GM21447 (cell line): ENCODE data around the gene VTCN1.

ENCODE experiments used
- ATAC-seq: cut with Tn5 transposase; IDR thresholded peaks from one replicate; pipeline ENCODE4 v1.9.1; 2021; ENCODE audit not compliant: unreplicated experiment

Gene VTCN1

DNA sequence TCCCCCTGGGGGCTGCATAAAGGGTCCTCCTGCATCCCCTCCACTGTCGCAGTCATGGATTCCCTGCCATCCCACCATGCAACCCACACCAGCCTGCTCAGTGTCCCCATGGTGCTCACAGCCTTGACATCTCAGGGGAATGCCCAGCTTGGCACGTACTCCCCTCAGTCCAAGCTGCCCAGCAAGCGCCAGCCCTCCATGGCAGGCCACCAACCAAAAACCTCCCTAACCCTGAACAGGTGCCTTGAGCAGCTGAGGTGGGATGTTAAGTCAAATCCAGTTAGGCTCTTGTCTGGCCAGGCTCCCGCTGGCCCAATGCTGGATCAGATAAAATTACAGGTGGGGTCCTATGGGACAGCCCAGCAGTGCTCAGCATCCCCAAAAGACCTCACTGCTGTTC lies 341 bp downstream of the VTCN1 start:
- ATAC-seq: no peak

DNA sequence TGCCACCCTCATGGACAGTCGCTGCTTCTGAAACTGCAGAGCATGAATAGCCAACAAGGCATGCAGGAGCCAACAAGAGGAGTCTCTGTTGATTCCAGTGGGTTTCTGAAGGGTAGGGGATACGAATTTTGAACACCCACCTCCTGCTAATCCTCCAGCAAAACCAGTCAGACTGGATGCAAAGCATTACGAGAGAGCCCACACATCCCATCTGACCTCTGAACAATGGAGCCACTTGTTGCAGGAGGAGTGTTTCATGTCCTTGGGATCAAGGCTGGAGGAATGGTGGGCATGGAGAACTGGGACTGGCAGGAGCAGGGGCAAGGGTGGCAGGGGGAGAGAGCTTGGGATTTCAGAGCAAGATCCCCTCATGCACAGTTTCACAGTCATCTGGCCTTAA lies 1.6 kb downstream of the VTCN1 start:
- ATAC-seq: no peak

DNA sequence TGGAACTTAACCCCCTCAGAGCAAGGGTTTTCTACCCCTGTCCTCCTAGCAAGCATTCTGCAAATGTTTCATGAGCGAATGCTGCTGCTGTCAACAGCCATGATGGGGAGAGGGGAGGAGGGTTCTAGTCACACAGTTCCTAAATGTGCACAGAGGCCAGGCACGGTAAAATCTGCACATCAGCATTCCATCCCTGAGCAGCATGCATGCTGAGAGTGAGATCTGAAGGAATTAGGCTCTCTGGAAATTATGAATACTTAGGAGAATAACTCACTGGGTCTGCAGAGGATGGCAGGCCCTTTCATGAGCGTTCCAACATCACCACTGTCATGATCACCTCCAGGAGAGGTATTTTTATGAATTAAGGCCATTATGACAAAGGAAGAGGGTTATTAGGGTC lies 2.1 kb downstream of the VTCN1 start:
- no peak for ATAC-seq

DNA sequence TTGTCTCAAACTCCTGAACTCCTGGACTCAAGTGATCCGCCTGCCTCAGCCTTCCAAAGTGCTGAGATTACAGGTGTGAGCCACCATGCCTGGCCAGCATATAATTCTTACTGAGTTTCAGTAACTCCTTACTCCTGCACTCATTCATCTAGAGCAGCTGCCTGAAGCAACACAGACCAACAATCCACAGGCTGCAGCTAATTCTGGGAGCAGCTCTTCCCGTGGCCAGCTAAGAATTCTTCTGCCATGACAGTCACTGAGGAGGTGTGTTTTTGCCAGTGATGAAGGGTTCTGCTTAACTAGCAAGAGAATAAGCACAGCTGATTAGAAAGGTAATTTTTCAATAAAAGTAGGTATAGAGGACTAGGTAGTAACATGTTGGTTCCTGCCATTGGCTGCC lies 5.4 kb downstream of the VTCN1 start:
- no peak for ATAC-seq

DNA sequence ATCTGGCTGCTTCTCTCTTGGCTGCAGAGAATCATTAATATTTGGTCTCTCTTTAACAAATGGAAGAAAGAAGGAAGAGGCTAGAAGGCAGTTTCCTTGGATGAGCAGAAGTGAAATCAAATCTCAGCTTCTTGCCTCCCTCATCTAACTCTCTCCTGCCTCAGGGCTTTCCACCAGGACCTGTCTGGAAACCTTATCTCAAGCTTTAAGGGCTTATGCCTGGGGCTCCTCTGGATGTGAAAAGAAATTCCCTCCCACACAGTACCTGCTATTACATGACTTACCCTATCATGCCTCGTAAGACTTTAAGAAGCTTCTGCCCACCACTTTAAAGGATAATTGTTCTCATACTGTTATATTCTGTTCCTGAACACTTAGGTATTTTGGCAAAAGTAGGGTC lies 8.9 kb downstream of the VTCN1 start:
- ATAC-seq: no peak

DNA sequence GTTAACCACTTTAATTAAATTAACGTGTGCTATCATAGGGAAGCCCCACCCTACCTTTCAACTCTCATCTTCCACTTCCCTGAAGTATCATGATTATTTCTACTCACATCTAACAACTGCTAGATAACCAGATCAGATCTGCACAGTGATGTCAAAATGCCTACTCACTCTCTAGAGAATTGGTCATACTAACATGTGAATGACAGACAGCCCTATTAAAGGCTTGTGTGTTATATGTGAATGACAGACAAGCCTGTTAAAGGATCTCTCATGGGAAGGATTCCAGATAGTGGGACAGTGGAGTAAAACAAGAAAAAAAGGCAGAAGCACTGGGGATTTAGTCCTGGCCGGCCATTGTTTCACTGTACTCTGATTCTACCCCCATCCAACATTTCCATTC lies 12.6 kb downstream of the VTCN1 start:
- ATAC-seq: no peak

DNA sequence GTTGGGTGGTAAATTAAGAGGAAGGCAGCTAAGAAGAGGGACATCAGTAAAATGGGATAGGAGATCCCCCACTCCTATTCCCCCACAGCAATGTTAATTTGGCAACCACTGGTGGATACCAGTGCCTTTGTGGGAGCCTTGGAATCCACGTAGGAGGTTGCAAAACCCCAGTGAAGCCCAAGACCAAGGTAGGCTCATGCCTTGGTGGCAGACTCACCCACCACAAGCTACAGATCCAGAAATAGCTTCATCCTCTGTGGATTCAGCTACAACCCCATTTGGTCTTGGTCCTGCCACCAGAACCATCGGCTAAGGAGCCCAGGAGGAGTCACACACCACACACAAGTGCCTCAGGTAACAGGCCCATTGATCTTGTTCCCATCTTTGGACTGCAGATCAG lies 21.0 kb downstream of the VTCN1 start:
- no peak for ATAC-seq

DNA sequence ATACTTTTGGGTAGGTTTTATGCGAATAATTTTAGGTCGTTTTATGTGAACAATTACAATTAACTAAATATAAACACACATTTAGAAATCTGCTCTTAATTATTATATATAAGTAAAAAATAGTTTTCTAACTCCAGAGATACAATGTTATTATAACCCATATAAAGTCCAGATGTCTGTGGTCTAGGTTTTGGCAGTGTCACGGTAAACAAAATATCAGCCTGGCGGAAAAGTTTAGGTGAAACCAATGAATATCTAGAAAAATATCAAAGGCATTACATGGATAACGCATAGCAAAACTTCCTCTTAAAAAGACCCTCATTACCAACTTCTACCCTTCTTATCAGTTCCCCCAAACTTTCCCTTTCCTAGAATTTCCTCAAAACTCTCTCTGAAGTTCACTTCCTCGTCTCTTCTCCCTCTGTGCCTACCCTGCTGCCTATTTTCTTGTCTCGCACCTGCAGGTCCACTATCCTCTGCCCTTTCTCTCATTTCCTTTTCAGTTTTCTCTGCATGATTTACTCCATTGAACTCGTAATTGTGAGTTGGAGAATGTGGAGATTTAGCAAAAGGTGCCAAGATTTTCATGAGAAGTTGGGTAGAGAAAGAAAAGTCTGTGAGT lies 21.8 kb downstream of the VTCN1 start:
- no peak for ATAC-seq

DNA sequence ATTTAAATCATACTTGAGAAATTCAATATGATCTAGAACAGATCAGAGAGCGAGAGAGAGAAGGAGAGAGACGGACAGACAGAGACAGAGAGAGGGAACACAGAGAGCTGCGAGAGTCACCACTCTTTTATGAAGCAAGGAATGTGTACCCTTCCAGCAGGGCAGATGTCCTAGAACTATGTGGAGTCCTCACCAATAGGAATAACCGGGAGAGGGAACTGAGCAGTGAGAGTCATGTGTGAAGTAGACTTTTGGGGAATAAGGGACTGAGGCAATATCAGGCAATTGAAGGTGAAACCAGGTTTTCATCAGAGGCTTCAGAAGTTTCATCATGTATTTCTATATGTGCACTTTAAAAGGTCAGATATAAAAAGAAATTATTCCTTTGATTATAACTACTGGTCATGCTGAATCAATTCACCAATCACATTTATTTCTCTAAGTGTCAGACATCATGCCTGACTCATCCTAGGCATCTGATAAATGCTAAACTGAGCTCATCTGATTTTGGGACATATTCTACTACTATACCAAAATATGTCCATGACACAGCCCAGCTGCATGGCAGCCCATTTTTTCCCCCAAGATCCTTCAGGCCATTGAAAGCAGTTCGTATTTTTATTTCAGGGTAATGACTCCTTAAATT lies 22.4 kb downstream of the VTCN1 start:
- ATAC-seq: no peak

DNA sequence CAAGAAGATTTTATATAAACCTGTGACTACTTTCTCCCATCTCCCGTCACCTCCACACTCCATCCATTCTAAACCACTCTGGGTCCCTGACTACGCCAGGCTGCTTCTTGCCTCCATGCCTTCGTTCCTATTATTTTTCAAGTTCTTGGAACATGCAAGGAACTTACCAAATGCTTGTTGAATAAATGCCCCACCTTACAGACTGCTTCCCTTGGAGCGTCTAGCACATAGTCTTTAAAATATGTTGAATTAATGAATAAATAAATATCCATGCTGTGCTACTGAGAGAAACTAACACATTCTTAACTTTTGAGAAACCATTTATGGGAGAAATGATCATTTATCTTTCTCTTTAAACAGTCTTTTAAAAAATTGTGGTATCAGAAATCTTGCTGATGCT lies 27.6 kb downstream of the VTCN1 start:
- no peak for ATAC-seq

DNA sequence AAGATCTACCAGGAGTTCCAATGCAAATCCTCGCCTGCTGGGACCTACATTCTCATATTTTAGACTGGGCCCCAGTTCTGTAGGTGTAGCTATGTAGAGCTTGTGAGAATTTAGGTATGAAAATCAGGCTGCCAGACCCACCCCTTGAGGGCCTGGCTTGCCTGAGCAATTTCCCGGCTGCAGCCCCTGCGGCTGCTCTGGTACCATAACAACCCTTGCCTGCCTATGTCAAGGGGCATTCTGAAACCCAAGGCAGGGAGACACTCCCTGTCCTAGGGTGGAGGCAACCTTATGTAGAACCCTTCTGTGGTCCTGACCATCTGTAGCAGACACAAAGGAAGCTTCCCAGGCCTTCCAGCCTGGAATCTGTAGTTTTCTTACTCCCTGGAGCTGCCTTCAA lies 28.4 kb downstream of the VTCN1 start:
- no peak for ATAC-seq

DNA sequence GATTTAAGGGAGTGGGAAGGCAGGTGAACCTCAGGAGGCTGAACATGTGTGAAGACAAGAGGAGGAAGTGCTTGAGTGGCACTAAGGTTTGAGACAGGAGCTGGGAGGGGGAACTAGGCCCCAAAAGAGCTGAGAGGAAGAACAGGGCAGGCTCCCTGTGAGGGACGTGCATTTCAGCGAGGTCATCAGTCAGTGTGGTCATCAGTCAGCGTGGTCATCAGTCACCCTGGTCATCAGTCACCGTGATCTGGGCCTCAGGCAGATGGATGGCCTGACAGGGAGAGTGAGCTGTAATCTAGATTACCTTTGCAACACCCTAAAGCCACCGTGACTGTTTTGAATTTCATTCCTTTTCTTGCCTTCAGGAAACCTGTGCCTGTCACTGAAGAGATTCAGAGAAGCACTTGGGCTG lies 29.1 kb downstream of the VTCN1 start:
- no peak for ATAC-seq

DNA sequence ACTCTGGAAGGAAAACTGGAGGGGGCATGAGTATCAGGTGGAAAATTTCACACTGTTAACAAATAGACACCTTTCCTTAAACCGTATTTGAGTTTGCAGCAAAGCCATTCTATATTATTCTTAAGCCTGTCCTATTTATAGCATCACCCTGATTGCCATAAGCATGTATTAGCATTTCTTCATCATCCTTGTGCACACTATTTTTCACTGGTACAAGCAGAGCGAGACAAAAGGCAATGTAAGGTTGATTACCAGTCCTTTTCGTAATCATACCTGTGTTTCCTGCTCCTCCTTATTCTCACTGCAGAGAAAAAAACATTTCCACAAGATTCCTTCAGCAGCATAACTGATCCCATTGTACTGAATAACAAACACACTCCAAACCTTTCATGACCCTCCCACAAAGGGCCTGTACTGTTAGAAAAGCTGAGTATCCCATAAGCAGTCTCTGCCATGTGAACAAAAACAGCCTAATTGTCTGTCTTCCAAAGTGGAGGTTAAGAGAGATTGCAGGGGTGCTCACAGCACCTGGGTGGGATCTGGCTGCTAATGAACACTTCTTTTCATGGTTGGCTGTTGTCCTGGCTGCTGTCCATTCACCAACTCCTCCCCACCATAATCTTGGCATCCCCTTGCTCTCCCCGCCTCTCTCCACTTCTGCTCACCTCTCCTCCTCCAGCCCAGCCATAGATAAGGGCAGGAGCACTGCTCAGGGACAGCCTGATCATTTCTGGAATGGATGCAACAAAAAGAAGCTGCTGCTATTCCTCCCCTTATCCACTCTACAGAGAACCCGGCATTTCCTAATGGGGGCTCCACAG lies 30.4 kb downstream of the VTCN1 start:
- ATAC-seq: no peak

DNA sequence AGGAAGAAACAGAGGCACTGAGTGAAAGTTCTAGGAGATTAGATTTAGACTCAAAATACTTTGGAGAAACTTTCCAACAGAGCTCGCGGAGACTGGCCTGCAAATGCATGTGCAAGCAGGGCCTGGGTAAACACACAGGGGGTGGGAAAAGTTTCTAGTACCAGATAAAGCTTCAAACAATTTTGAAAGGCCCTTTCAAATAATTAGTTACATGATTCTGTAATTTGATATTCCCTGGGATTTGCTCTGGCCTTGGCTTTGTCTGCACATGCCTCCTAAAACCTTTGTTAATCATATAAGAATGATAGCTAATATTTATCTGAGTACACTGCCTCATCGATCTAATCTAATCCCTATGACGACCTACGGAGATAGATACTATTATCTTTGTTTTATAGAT lies 31.3 kb downstream of the VTCN1 start:
- ATAC-seq: no peak

DNA sequence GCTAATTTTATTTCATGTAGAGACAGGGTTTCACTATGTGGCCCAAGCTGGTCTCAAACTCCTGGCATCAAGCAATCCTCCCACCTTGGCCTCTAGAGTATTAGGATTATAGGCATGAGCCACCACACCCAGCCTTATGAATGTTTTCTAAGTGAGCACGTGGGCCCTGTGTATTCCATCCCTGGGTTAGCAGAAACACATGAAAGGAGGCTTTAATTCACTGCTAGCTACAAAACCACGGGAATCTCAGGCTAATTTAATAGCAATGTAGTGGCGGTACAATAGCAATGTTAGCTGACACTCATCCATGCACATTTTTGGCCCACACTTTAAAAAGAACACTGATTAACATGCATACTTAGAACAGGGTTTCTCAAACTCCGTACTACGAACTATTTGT lies 32.0 kb downstream of the VTCN1 start:
- ATAC-seq: no peak

DNA sequence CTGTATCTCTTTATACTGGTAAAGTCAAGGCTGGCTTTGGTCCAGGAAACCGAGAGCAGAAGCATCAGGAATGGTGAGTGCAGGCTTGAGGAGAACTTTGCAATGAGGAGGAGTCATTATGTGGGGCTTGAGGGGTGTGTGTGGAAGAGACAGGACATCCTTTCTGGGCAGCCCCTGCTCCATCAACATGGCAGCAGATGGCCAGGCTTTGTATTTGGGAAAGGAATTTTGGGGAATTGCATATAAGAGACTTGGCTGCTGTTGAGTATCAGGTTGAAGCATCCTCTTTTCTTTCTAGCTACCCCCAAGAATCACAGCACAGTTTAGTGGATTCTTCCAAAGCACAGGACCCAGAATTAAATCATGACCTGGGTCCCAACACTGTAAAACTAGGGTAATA lies 33.4 kb downstream of the VTCN1 start:
- no peak for ATAC-seq

DNA sequence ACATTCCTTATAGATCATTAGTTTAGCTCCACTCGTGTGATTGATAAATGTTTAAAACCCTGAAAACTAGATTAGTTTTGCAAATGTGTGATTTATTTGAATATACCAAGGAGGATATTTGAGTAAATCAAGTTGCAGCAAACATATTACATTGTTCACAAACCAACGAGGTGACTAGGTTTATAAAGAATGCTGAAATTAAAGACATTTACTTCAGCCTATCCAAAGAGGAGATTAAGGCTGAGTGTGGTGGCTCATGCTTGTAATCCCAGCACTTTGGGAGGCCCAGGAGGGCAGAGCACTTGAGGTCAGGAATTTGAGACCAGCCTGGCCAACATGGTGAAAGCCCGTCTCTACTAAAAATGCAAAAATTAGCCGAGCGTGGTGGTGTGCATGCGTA lies 34.1 kb downstream of the VTCN1 start:
- ATAC-seq: no peak

DNA sequence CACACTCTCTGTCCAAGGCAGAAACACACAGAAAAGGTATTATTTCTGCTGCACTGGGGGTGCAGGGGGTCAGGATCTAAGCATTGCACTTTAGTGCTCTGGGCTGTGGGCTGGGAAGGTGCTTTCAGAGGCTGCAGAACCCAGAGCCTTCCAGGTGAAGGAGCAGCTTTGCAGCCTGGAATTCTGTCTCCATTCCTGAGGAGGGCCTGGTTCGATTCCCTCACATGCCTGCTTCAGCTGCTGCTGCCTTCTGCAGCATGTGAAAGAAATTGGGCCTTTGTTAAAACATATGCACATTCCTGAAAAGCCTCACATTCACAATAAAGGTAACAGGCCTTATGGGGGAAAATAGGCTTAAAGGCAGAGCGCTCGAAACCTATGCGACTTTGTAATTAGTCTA lies 35.9 kb downstream of the VTCN1 start:
- ATAC-seq: no peak

DNA sequence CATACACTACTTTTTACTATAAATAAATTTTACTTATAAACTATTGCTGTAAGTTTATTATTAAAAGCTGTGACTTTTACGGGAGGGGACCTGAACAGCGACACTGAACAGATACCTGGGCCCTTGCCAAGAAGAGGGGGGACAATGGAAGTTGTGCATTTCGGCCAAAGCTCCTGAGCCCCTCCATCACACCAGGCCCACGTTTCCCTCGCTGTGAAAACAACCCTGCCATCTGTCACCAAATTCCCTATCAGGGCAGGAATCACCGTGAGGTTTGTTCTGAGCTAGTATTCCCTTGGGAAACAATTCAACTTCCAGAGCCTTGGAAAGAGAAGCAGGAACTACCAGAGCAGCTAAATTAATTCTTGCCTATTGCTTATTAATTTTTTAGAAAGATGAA lies 37.0 kb downstream of the VTCN1 start:
- no peak for ATAC-seq

DNA sequence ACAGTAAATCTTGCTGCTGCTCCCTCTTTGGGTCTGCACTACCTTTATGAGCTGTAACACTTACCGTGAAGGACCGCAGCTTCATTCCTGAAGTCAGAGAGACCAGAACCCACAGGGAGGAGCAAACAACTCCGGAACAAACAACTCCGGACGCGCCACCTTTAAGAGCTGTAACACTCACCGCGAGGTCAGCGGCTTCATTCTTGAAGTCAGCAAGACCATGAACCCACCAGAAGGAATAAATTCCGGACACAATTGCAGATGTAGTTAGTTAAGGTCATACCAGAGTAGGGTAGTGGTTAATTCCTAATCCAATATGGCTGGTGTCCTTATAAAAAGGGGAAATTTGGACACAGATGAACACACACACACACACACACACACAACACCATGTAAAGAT lies 37.7 kb downstream of the VTCN1 start:
- ATAC-seq: no peak

DNA sequence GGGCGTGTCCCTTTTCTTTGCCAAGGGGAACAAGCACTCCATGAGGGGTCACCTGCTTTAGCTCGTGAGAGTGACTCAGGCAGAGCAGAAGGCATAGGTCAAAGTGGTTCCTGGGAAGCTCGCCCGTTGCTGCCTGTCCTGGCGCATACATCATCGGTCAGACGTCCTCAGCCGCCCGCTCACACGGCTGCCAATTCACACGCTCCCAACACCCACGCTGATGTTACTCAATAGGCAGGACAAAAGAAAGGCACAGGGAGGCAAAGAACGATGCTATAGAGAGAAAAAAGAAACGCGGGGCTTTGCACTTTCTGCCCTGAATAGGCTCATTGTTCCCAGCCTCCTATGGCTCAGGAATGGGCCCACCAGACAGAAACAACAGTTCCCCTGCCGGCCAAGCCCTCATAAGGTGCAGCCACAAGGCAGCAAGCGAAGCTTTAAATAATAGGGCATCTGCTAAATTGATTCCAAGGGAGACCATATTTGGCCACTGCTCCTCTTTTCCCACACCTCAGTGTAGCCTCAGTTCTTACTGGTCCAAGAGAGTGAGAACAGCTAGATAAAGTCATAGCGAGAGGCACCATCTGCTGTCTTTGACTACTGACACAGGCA lies 38.7 kb downstream of the VTCN1 start:
- no peak for ATAC-seq
